ENCODE data around the gene PPP2R5C.
"Not testable (repeated sequence)": the region's sequence is repeated elsewhere in the genome, so short reads cannot be mapped to it uniquely, and the experiment has no call there.

The PPP2R5C gene

DNA sequence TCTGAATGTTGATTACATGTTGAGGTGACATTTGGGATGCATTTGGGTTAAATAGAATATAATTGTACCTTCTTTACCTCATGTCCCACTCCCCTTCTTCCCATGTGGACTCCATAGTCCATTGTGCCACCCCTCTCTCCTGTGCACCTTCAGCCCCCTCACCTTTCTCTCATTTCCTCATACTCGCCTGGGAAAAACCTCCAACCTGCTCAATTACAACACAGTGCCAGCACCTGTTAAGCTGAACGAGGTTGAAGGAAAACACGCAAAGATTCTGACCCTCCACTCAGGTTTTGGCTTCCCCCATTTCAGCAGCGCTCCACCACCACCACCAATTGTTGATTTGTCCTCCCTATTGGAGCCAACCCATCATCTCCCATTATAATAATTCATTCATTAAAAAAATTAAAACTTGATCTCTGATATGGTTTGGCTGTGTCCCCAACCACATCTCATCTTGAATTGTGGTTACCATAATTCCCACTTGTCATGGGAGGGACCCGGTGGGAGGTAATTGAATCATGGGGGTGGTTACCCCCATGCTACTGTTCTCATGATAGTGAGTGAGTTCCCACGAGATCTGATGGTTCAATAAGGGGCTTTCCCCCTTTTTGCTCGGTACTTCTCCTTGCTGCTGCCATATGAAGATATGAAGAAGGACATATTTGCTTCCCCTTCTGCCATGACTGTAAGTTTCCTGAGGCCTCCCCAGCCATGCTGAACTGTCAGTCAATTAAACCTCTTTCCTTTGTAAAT is 33.7 kb upstream of the PPP2R5C start:
- DNase-seq (ENCODE audit: low read depth in 3 of 3) = no peak

DNA sequence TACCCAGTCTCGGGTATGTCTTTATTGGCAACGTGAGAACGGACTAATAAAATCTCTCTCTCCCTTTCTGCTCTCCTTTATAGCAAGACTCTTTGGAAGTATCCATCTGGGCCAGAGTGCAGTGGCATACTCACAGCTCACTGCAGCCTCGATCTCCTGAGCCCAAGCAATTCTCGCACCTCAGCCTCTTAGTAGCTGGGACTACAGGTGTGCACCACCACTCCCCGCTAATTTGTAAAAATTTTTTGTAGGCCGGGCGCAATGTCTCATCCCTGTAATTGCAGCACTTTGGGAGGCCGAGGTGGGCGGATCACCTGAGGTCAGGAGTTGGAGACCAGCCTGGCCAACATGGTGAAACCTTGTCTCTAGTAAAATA is 33.2 kb upstream of the PPP2R5C start:
- DNase-seq (ENCODE audit: low read depth in 3 of 3) = no peak

DNA sequence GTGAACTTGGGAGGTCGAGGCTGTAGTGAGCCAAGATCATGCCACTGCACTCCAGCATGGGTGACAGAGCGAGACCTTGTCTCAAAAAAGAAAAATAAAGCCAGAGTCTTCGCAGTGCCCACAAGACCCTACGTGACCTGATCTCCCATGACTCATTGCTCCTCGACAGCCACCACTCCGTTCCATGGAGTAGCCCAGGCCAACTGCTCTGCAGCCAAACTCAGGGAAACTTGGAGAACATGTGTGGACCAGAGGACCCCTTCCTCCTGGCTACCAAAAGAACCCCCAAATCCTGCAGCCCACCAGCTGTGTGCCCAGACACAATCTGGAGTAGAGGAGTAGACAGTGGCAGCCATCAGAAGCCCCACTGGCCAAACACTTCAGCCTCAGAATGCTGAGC is 32.1 kb upstream of the PPP2R5C start:
- DNase-seq (ENCODE audit: low read depth in 3 of 3) = no peak

DNA sequence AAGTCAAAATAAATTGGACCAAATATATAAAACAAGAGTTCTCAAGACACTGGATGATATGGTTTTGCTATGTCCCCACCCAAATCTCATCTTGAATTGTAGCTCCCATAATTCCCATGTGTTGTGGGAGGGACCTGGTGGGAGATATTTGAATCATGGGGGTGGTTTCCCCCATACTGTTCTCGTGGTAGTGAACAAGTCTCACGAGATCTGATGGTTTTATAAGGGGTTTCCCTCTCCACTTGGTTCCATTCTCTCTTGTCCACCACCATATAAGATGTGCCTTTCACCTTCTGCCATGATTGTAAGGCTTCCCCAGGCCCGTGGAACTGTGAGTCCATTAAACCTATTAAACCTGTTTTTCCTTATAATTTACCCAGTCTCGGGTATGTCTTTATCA is 31.4 kb upstream of the PPP2R5C start:
- not testable (repeated sequence) for DNase-seq (ENCODE audit: low read depth in 3 of 3)

- no peak for DNase-seq (ENCODE audit: low read depth in 3 of 3)
Observed at GRCh38 chr14:101730626-101731186, 30.8 kb upstream of the PPP2R5C start.

DNA sequence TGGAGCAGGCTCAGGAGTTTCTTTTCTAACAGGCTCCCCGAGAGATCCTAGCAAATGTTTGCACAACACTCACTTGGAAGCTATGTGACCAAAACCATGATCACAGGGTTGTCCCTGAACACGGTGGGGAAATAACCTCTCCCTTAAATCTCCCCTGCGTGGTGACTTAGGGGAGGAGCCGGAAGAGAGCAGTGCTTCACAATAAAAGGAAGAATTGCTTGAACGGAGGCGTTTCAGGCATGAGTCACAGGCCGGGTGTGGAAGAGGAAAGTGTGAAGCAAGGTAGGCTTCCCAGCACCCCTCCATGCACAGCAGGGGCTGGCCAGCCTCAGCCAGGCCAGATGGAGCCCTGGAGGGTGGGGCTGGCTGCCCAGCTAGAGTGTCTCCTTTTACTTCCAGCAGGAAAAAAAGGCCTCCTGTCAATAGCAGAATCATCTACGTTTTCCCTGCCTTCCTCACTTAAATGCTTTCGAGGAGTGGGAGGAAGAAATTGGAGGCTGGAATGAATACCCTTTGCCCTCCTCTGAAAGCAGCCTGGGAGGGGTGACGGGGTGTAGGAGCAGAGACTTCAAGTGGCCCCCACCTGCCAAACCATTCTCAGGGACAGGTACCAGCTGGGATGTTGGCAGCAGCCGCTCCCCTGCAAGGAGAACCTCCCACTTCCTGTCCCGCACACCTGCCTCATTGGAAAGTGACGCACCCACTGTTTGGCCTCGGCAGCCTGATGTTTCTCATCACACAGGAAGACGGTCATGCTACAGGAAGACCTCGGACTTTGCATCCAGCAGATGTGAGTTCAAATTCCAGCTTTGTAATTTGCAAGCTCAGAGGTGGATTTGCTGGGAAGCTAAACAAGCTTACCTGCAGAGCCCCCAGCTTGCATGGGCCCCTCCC is 30.1 kb upstream of the PPP2R5C start:
- peak; percentile 69 to 86 (median 76) for DNase-seq (ENCODE audit: low read depth in 3 of 3)

GRCh38 chr14:101732118-101732517 is 29.4 kb upstream of the PPP2R5C start:
- DNase-seq (ENCODE audit: low read depth in 3 of 3) = no peak

GRCh38 chr14:101733211-101733610 is 28.3 kb upstream of the PPP2R5C start:
- no peak for DNase-seq (ENCODE audit: low read depth in 3 of 3)

- no peak for DNase-seq (ENCODE audit: low read depth in 3 of 3)
Observed at GRCh38 chr14:101734246-101734847, 27.2 kb upstream of the PPP2R5C start.

- no peak for DNase-seq (ENCODE audit: low read depth in 3 of 3)
Observed at GRCh38 chr14:101735453-101735852, 26.1 kb upstream of the PPP2R5C start.

DNA sequence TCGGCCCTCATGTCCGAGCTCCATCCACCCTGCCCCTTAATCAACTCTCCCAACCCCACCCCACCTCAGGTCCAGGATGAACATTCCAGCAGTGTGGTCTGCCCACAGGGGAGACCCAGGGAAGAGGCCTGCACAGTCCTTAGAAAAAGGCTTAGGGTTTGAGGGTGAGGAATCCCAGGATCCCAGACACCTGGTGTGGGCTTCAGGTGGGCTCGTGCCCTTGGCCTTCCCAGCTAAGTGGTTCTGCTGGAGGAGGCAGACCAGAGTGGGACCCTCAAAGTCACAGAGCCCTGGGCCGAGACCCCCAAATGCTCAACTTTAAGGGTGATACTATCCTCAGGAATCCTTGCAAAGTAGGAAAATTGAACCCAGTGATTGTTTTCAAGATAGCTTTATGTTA is 25.4 kb upstream of the PPP2R5C start:
- no peak for DNase-seq (ENCODE audit: low read depth in 3 of 3)

- DNase-seq (ENCODE audit: low read depth in 3 of 3) = no peak
Observed at GRCh38 chr14:101736585-101736984, 24.9 kb upstream of the PPP2R5C start.

GRCh38 chr14:101737414-101738339 is 23.8 kb upstream of the PPP2R5C start:
- peak in 1 of 3 experiments; percentile 8 for DNase-seq (ENCODE audit: low read depth in 3 of 3)

DNA sequence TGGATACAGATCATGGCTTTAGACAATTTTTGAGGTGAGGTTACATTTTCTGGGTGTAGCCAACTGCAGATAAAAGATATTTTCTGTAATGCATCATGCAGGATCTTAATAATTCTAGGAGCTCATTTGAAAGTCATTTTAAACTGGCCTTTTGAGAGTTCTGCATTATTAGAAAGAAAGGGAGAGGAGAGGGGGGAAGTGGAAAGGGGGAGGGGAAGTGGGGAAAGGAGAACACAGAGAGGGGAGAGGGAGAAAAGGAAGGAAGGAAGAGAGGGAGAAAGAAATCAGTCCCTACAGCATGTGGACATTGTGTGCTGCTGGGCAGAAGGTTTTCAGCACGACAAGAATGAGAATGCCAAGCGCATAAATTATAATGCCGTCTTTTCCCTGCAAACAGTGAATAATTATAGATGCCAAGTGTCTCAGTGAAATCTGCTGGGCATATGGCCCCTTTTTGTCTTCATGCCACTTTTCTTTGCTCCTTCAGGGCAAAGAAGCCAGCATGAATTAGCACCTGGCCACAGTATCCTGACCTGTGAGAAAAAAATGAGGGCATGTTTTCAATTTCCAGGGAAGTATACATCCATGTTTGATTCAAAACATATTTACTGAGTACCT is 22.7 kb upstream of the PPP2R5C start:
- no peak for DNase-seq (ENCODE audit: low read depth in 3 of 3)

- no peak for DNase-seq (ENCODE audit: low read depth in 3 of 3)
Observed at GRCh38 chr14:101739446-101740141, 21.9 kb upstream of the PPP2R5C start.

DNA sequence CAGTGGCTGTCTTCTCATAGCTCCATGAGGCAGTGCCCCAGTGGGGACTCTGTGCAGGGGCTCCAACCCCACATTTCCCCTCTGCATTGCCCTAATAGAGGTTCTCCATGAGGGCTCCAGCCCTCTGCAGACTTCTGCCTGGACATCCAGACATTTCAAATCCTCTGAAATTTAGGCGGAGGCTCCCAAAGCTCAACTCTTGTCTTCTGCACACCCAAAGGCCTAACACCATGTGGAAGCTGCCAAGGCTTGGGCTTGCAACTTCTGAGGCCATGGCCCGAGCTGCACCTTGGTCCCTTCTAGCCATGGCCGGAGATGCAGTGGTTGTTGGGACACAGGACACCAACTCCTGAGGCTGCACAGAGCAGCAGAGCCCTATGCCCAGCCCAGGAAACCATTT is 20.5 kb upstream of the PPP2R5C start:
- no peak for DNase-seq (ENCODE audit: low read depth in 3 of 3)

- no peak for DNase-seq (ENCODE audit: low read depth in 3 of 3)
Observed at GRCh38 chr14:101743701-101744100, 17.8 kb upstream of the PPP2R5C start.

DNA sequence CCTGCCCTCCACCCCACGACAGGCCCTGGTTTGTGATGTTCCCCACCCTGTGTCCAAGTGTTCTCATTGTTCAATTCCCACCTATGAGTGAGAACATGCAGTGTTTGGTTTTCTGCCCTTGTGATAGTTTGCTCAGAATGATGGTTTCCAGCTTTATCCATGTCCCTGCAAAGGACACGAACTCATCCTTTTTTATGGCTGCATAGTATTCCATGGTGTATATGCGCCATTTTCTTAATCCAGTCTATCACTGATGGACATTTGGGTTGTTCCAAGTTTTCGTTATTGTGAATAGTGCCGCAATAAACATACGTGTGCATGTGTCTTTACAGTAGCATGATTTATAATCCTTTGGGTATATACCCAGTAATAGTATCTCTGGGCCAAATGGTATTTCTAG is 17.1 kb upstream of the PPP2R5C start:
- DNase-seq (ENCODE audit: low read depth in 3 of 3) = not testable (repeated sequence)

GRCh38 chr14:101749756-101750155 is 11.8 kb upstream of the PPP2R5C start:
- not testable (repeated sequence) for DNase-seq (ENCODE audit: low read depth in 3 of 3)

DNA sequence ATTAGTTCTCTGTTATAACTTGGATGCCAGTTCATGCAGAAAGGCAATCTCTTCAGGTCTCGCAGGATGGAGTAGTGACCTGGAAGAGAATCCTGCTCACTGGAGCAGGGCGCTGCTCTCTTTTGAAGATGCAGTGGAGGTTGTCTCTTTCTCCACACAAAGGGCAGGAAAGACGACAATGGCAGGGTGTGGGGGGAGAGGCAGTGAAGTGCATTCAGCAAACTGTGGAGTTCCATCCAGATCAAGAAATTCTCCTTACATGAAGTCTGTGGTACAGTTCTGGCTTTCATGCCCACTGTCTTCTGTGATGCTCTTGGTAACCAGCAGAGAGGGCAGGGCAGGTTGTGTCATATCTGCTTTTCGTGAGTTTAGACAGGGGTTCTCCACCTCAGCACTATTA is 6.6 kb upstream of the PPP2R5C start:
- DNase-seq (ENCODE audit: low read depth in 3 of 3) = no peak

All from stimulated activated CD4-positive, alpha-beta T cell treated with anti-CD3 and anti-CD28 coated beads, TNF-alpha, amount 100 ng/mL, for 24 hours (primary cell).